ENCODE results near the gene RAB20. TPM values are rescaled to one million over a fixed set of nuclear protein-coding genes. Genes with fewer than 3 reads are reported as not detected.
"Not testable (repeated sequence)": the region's sequence is repeated elsewhere in the genome, so short reads cannot be mapped to it uniquely, and the experiment has no call there.

Gene RAB20
- total and polyA plus RNA-seq, 10 donors = 19.1 to 96.4 (median 52.8) TPM

- Histone ChIP-seq H3K4me3 (no peak overlapping the region), H3K36me3 (no peaks in the 10 kb centered on the region), H3K9me3 (no peaks in the 10 kb centered on the region), H3K4me1 (peaks cover 0 to 17% (median 13%) of the 10 kb centered on the region in 6 donors), H3K27me3 (replicated peaks in 1 of 7) (peaks cover 0 to 24% (median 0%) of the 10 kb centered on the region in 7 donors), H3K27ac (no peak overlapping the region)
- WGBS, 5 donors = 62 to 84% (median 77%) methylated on average over 8 to 9 of the region's 9 CpGs
- TF ChIP-seq POLR2AphosphoS5 (IDR thresholded peaks at IDR 0.05) = no peak
- no peak for TF ChIP-seq CTCF (IDR thresholded peaks at IDR 0.05 in 8 of 11, conservative IDR thresholded peaks at IDR 0.05 in 3 of 11)
- TF ChIP-seq POLR2A (IDR thresholded peaks at IDR 0.05) = no peak
- DNase-seq = no peak
- intact Hi-C loops (cut with DNase I; ENCODE audit: low total_unique reads) = no loop called here
These were observed 12.6 kb upstream of the RAB20 start for GRCh38 chr13:110574161-110574560.

GRCh38 chr13:110572778-110573118 lies 11.2 kb upstream of the RAB20 start:
- H3K27ac ChIP-seq = no peak overlapping the region
- no peaks in the 10 kb centered on the region for H3K36me3 ChIP-seq
- intact Hi-C loops (cut with DNase I; ENCODE audit: low total_unique reads) = no loop called here
- TF ChIP-seq POLR2A (IDR thresholded peaks at IDR 0.05) = no peak
- no peak for TF ChIP-seq POLR2AphosphoS5 (IDR thresholded peaks at IDR 0.05)
- TF ChIP-seq CTCF (IDR thresholded peaks at IDR 0.05 in 8 of 11, conservative IDR thresholded peaks at IDR 0.05 in 3 of 11) = no peak
- peaks cover 0 to 24% (median 0%) of the 10 kb centered on the region in 7 donors for H3K27me3 ChIP-seq (replicated peaks in 1 of 7)
- H3K4me3 ChIP-seq = no peak overlapping the region
- peaks cover 0 to 17% (median 13%) of the 10 kb centered on the region in 6 donors for H3K4me1 ChIP-seq
- H3K9me3 ChIP-seq = no peaks in the 10 kb centered on the region
- DNase-seq = no peak
- 62 to 83% (median 73%) methylated on average over 2 of the region's 2 CpGs for WGBS, 5 donors

GRCh38 chr13:110571896-110572777 lies 10.6 kb upstream of the RAB20 start:
- TF ChIP-seq POLR2AphosphoS5 (IDR thresholded peaks at IDR 0.05) (no peak), POLR2A (IDR thresholded peaks at IDR 0.05) (no peak), CTCF (IDR thresholded peaks at IDR 0.05 in 8 of 11, conservative IDR thresholded peaks at IDR 0.05 in 3 of 11) (no peak)
- intact Hi-C loops (cut with DNase I; ENCODE audit: low total_unique reads) = no loop called here
- no peaks in the 10 kb centered on the region for H3K36me3 ChIP-seq
- peaks cover 0 to 17% (median 13%) of the 10 kb centered on the region in 6 donors for H3K4me1 ChIP-seq
- WGBS, 5 donors = 81 to 91% (median 86%) methylated on average over 13 to 20 of the region's 20 CpGs
- peaks cover 0 to 24% (median 0%) of the 10 kb centered on the region in 7 donors for H3K27me3 ChIP-seq (replicated peaks in 1 of 7)
- no peaks in the 10 kb centered on the region for H3K9me3 ChIP-seq
- no peak overlapping the region for H3K27ac ChIP-seq
- DNase-seq = peak; percentile 67
- no peak overlapping the region for H3K4me3 ChIP-seq

- no peak for TF ChIP-seq CTCF (IDR thresholded peaks at IDR 0.05 in 8 of 11, conservative IDR thresholded peaks at IDR 0.05 in 3 of 11)
- TF ChIP-seq POLR2A (IDR thresholded peaks at IDR 0.05) = no peak
- TF ChIP-seq POLR2AphosphoS5 (IDR thresholded peaks at IDR 0.05) = no peak
- intact Hi-C loops (cut with DNase I; ENCODE audit: low total_unique reads) = no loop called here
- Histone ChIP-seq H3K9me3 (no peaks in the 10 kb centered on the region), H3K4me1 (peaks cover 0 to 14% (median 10%) of the 10 kb centered on the region in 6 donors), H3K27ac (no peak overlapping the region), H3K27me3 (replicated peaks in 1 of 7) (peaks cover 0 to 24% (median 0%) of the 10 kb centered on the region in 7 donors), H3K4me3 (no peak overlapping the region), H3K36me3 (no peaks in the 10 kb centered on the region)
- no peak for DNase-seq
- 86 to 90% (median 89%) methylated on average over 10 of the region's 10 CpGs for WGBS, 5 donors
These were observed 9.4 kb upstream of the RAB20 start for GRCh38 chr13:110570886-110571285.

GRCh38 chr13:110569962-110570361 lies 8.4 kb upstream of the RAB20 start:
- H3K9me3 ChIP-seq; H3K4me3 ChIP-seq; H3K36me3 ChIP-seq; H3K27ac ChIP-seq; H3K4me1 ChIP-seq; DNase-seq; intact Hi-C loops (cut with DNase I; ENCODE audit: low total_unique reads): not testable (repeated sequence)
- H3K27me3 ChIP-seq (replicated peaks in 1 of 7) = peaks cover 0 to 24% (median 0%) of the 10 kb centered on the region in 7 donors
- 85 to 93% (median 92%) methylated on average over 7 of the region's 7 CpGs for WGBS, 5 donors

Measured in spleen (tissue), 11 donors.